HS-27A (cell line): ENCODE measurements around the gene RIPOR3.

Source experiments
- DNase-seq: peaks from one replicate; pipeline ENCODE4 v3.0.0-alpha.2; 2012; ENCODE audit warnings: low read depth, missing footprints

RIPOR3 gene

GRCh38 chr20:50690650-50691572 is at the start of gene RIPOR3:
RIPOR3 (minus strand) TSS chr20:50691542; CDS start chr20:50691128, 414 bp downstream.
- DNase-seq, result no peak

- no peak for DNase-seq
These were observed 46.0 kb upstream of the RIPOR3 start for GRCh38 chr20:50737352-50737751.

GRCh38 chr20:50735813-50736212 is 44.5 kb upstream of the RIPOR3 start:
- no peak for DNase-seq

- no peak for DNase-seq
These were observed 43.7 kb upstream of the RIPOR3 start for GRCh38 chr20:50734730-50735679.

GRCh38 chr20:50733644-50734349 is 42.5 kb upstream of the RIPOR3 start:
- DNase-seq, result no peak

- no peak for DNase-seq
These were observed 40.8 kb upstream of the RIPOR3 start for GRCh38 chr20:50731930-50732690.

- DNase-seq, result peak; percentile 95
These were observed 40.0 kb upstream of the RIPOR3 start, which contains the start of gene PARD6B for GRCh38 chr20:50731055-50731929. PARD6B (plus strand) TSS chr20:50731580; CDS start chr20:50731787, 207 bp downstream.

GRCh38 chr20:50730765-50731054 is 39.4 kb upstream of the RIPOR3 start:
- DNase-seq, result no peak

GRCh38 chr20:50729901-50730764 is 38.8 kb upstream of the RIPOR3 start:
- no peak for DNase-seq

GRCh38 chr20:50728981-50729874 is 37.9 kb upstream of the RIPOR3 start:
- no peak for DNase-seq

- no peak for DNase-seq
These were observed 37.2 kb upstream of the RIPOR3 start for GRCh38 chr20:50728486-50728980.

GRCh38 chr20:50727792-50728485 is 36.6 kb upstream of the RIPOR3 start:
- DNase-seq, result no peak

GRCh38 chr20:50726955-50727791 is 35.8 kb upstream of the RIPOR3 start:
- no peak for DNase-seq

- no peak for DNase-seq
These were observed 34.3 kb upstream of the RIPOR3 start for GRCh38 chr20:50725724-50726005.

GRCh38 chr20:50724851-50725723 is 33.7 kb upstream of the RIPOR3 start:
- no peak for DNase-seq
